Measurements from ENCODE around the gene PPP1R18.
"Not testable (repeated sequence)": the region's sequence is repeated elsewhere in the genome, so short reads cannot be mapped to it uniquely, and the experiment has no call there.

PPP1R18 gene

DNA sequence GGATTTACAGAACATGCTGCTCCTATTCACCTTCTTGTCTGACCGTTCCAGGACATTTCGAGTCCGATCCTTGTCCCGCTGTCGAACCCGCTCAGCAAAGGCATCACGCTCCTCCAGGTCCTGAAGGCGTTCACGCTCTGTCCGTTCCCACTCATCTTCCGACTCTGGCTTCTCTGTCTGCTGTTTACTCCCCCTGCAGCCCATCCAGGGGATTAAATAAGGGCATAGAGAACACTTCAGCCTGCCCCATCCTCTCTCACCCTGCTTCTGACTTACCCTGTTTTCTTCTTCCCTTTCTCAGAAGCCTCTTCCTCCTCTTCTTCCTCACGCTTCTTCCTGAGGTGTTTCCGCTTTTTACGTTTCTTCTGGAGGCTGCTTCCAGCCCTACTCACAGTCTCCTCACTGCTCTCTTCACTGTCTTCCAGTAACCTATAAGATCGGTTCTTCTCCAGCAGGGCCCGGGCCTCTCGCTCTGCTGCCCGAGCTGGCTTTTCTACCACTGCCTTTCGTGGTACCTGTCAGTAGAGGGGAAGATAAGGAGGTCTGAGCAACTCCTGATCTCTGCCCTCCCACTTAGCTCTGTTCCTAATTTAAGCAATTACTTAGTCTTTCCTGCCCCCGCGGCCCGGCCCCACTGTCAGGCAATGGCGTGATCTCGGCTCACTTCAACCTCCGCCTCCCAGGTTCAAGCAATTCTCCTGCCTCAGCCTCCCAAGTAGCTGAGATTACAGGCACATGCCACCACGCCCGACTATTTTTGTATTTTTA, 15.5 kb downstream of the PPP1R18 start:
- TF ChIP-seq, protein P1, sequence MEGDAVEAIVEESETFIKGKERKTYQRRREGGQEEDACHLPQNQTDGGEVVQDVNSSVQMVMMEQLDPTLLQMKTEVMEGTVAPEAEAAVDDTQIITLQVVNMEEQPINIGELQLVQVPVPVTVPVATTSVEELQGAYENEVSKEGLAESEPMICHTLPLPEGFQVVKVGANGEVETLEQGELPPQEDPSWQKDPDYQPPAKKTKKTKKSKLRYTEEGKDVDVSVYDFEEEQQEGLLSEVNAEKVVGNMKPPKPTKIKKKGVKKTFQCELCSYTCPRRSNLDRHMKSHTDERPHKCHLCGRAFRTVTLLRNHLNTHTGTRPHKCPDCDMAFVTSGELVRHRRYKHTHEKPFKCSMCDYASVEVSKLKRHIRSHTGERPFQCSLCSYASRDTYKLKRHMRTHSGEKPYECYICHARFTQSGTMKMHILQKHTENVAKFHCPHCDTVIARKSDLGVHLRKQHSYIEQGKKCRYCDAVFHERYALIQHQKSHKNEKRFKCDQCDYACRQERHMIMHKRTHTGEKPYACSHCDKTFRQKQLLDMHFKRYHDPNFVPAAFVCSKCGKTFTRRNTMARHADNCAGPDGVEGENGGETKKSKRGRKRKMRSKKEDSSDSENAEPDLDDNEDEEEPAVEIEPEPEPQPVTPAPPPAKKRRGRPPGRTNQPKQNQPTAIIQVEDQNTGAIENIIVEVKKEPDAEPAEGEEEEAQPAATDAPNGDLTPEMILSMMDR (IDR thresholded peaks at IDR 0.05; ENCODE audit: insufficient read depth, low read length, poor library complexity, severe bottlenecking) = no peak
- Histone ChIP-seq H3K36me3 (ENCODE audit: control insufficient read depth, insufficient read depth, low read length) (peaks cover 2% of the 10 kb centered on the region), H3K27me3 (replicated peaks; ENCODE audit: control insufficient read depth, insufficient read depth, low read length) (no peaks in the 10 kb centered on the region), H3K4me3 (replicated peaks; ENCODE audit: low read depth, low read length) (no peak overlapping the region)
- no peak for DNase-seq (ENCODE audit: extremely low read depth, insufficient read length)

DNA sequence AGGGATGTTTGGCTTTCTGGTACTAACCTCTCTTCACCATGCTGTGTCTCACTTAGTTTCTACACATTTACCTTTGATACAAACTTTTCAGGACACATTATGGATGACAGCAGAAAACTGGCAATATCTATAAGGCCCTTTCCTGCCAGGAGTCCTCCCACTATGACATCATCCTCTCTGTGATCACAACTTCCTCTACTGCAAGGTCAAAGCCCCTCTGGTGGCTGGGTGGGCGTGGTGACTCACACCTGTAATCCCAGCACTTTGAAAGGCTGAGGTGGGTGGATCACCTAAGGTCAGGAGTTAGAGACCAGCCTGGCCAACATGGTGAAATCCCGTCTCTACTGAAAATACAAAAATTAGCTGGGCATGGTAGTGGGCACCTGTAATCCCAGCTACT, 20.1 kb downstream of the PPP1R18 start:
- H3K4me3 ChIP-seq (replicated peaks; ENCODE audit: low read depth, low read length); DNase-seq (ENCODE audit: extremely low read depth, insufficient read length); H3K27me3 ChIP-seq (replicated peaks; ENCODE audit: control insufficient read depth, insufficient read depth, low read length): not testable (repeated sequence)
- peaks cover 29% of the 10 kb centered on the region for H3K36me3 ChIP-seq (ENCODE audit: control insufficient read depth, insufficient read depth, low read length)

DNA sequence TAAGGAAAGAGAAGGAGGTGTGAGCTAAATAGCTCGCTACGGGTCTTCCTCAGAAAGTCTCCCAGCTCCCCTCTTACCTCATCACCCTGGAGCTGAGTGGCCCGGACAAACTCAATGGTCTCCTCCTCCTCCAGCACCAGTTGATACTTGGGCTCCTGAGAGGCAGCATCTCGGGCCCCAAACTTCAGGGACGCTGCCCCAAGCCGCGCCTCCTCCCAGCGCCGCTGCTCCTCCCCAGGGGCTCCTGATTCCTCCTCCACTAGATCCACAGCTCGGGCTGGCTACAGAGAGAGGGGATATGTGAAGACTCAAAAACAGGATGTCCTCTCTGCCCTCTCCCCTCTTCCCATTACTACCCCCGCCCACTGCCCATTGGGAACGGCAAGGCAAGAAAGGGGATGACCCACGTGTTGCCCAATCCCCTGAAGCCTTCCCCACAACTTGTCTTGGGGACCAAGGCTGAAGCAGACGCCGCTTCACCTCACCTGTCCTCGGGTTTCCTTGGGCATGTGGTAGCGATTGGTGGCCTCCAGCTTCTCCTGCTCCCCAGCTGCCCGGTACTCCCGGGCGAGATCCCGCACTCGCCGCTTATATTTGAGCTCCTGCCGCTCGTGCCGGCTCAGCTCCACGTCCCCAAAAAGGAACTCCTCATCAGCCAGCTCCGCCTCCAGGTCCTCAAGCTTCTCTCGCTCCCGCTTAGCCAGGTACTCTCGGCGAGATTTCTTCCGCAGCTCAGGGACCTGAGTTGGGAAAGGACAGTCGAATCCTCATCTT, 21.3 kb downstream of the PPP1R18 start:
- Histone ChIP-seq H3K36me3 (ENCODE audit: control insufficient read depth, insufficient read depth, low read length) (peaks cover 31% of the 10 kb centered on the region), H3K27me3 (replicated peaks; ENCODE audit: control insufficient read depth, insufficient read depth, low read length) (no peaks in the 10 kb centered on the region), H3K4me3 (replicated peaks; ENCODE audit: low read depth, low read length) (no peak overlapping the region)
- TF ChIP-seq, protein P1 (IDR thresholded peaks at IDR 0.05; ENCODE audit: insufficient read depth, low read length, poor library complexity, severe bottlenecking) = no peak
- DNase-seq (ENCODE audit: extremely low read depth, insufficient read length) = no peak

DNA sequence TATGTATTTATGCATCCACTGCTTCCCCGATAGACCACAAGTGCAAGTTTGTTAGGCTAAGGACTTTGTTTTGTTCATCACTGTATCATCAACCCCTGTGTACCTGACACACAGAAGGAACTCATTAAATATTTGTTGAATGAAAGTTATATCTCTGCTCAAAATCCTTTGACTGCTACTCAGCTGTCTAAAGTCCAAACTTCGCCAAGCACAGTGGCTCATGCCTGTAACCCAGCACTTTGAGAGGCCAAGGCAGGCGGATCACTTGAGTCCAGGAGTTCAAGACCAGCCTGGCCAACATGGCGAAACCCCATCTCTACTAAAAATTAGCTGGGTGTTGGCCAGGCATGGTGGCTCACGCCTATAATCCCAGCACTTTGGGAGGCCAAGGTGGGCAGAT, 28.5 kb downstream of the PPP1R18 start:
- H3K4me3 ChIP-seq (replicated peaks; ENCODE audit: low read depth, low read length); DNase-seq (ENCODE audit: extremely low read depth, insufficient read length); H3K27me3 ChIP-seq (replicated peaks; ENCODE audit: control insufficient read depth, insufficient read depth, low read length): not testable (repeated sequence)
- peaks cover 51% of the 10 kb centered on the region for H3K36me3 ChIP-seq (ENCODE audit: control insufficient read depth, insufficient read depth, low read length)

DNA sequence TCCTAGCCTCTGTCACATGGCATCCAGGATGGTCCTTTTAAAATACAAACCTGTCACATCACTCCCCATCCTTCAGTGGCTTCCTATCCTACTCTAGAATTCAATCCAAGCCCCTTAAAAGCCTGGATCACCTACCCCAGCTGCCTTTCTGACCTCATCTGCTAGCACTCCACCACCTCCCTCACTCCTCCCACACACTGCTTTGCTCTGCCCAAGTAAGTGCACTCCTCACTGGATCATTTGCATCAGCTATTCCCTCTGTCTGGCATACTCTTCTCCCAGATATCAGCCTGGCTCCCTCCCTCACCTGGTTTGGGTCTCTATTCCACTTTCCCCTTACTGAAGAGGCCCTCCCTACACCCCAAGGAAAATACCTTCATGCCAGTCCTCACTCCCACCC, 29.0 kb downstream of the PPP1R18 start:
- Histone ChIP-seq H3K4me3 (replicated peaks; ENCODE audit: low read depth, low read length) (no peak overlapping the region), H3K36me3 (ENCODE audit: control insufficient read depth, insufficient read depth, low read length) (peaks cover 50% of the 10 kb centered on the region), H3K27me3 (replicated peaks; ENCODE audit: control insufficient read depth, insufficient read depth, low read length) (no peaks in the 10 kb centered on the region)
- DNase-seq (ENCODE audit: extremely low read depth, insufficient read length) = no peak
- TF ChIP-seq, protein P1 (IDR thresholded peaks at IDR 0.05; ENCODE audit: insufficient read depth, low read length, poor library complexity, severe bottlenecking) = no peak

DNA sequence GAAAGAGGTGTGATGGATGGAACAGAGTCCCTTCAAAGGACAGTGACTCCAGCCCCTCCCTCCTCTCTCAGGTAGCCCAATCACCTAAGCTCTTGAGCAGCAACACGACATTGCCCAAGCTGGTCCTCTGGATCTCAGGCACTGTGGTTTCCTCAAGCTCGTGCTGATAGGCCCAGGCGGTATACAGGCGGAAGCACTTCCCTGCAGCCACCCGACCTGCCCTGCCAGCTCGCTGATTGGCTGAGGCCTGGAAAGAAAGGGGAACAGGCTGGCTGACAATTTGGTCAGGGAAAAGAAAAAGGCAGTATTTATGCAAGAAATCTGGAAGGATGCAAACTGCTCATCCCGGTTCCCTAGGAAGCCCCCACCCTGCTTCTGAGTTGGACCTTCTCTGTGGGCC, 29.9 kb downstream of the PPP1R18 start:
- Histone ChIP-seq H3K4me3 (replicated peaks; ENCODE audit: low read depth, low read length) (no peak overlapping the region), H3K27me3 (replicated peaks; ENCODE audit: control insufficient read depth, insufficient read depth, low read length) (no peaks in the 10 kb centered on the region), H3K36me3 (ENCODE audit: control insufficient read depth, insufficient read depth, low read length) (peaks cover 46% of the 10 kb centered on the region)
- TF ChIP-seq, protein P1 (IDR thresholded peaks at IDR 0.05; ENCODE audit: insufficient read depth, low read length, poor library complexity, severe bottlenecking) = no peak
- no peak for DNase-seq (ENCODE audit: extremely low read depth, insufficient read length)

All from GM06990 (cell line).